ENCODE data around the gene PTBP1. TPM values are rescaled to one million over a fixed set of nuclear protein-coding genes. Genes with fewer than 3 reads are reported as not detected.

Gene PTBP1
- total and polyA plus RNA-seq, 2 donors (not counting 3 experiments of a cell fraction or from before 2014, with no cell fraction given): 382 to 623 TPM

GRCh38 chr19:752652-753517 lies 44.4 kb upstream of the PTBP1 start:
- H3K79me2 ChIP-seq (ENCODE audit: control insufficient read depth, insufficient read depth, low read length): no peaks in the 10 kb centered on the region
- FAIRE-seq (no peak), DNase-seq (ENCODE audit: low read depth, low spot score) (no peak)
- CTCF ChIA-PET: interaction anchor here (0.7 to 1.3 kb wide), 2 partner anchors 17 to 19 kb away, joined by 3 read pairs; no protein-coding TSS in a partner anchor
- POLR2A ChIA-PET: interaction anchor here (0.7 kb wide), 1 partner anchor 13 kb away, joined by 6 read pairs; no protein-coding TSS in a partner anchor
- no peak overlapping the region for H3K27ac ChIP-seq (ENCODE audit: insufficient read depth, low read depth, low read length)
- H3K4me3 ChIP-seq (replicated peaks in 1 of 3; ENCODE audit: insufficient read depth in 1 of 3, low read depth in 1 of 3, low read length in 3 of 3): no peak overlapping the region
- no peaks in the 10 kb centered on the region for H3K9me1 ChIP-seq (replicated peaks; ENCODE audit: control insufficient read depth, extremely low read depth, insufficient read depth, low read length)
- intact Hi-C loops (cut with micrococcal nuclease): no loop called here
- no peaks in the 10 kb centered on the region for H3K4me1 ChIP-seq (ENCODE audit: control insufficient read depth, extremely low read depth, insufficient read depth, low read length)
- no peaks in the 10 kb centered on the region for H3K27me3 ChIP-seq (ENCODE audit: control insufficient read depth in 2 of 2, insufficient read depth in 2 of 2, low read length in 2 of 2)
- no peak overlapping the region for H3K4me2 ChIP-seq (ENCODE audit: insufficient read depth, low read length)
- BruUV-seq (replicated peaks): no TSS peak
- H4K20me1 ChIP-seq (replicated peaks; ENCODE audit: control insufficient read depth, extremely low read depth, insufficient read depth, low read length): no peaks in the 10 kb centered on the region
- H3K9ac ChIP-seq (replicated peaks; ENCODE audit: extremely low read depth, insufficient read depth, low read length): no peak overlapping the region
- no peaks in the 10 kb centered on the region for H3K36me3 ChIP-seq (ENCODE audit: control insufficient read depth in 2 of 2, extremely low read depth in 1 of 2, insufficient read depth in 2 of 2, low read length in 2 of 2)
- dilution Hi-C loops (cut with MboI; ENCODE audit: extremely low pct_ligation_motif_present, low sequenced_read_pairs): no loop called here
- H2AFZ ChIP-seq (ENCODE audit: low read depth, low read length): no peak overlapping the region
- no peak for TF ChIP-seq CTCF (IDR thresholded peaks at IDR 0.05; ENCODE audit: extremely low read depth in 1 of 2, insufficient read depth in 1 of 2, low read depth in 1 of 2, low read length in 2 of 2)
- H3K9me3 ChIP-seq (replicated peaks; ENCODE audit: control insufficient read depth, insufficient read depth, low read length): no peaks in the 10 kb centered on the region

DNA sequence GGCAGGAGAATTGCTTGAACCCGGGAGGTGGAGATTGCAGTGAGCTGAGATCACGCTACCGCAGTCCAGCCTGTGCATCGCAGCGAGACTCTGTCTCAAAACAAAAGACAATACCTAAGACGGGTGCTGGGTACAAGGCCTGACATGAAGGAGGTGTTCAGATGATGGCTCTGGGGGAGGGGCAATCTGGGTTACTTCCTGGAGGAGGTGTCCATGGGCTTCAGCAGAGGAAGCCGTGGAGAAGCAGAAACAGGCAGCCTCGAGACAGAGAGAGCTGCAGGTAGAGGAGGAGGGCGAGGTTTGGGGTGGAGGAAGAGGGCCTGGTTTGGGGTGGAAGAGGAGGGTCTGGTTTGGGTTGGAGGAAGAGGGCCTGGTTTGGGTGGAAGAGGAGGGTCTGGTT lies 42.7 kb upstream of the PTBP1 start:
- no peak overlapping the region for H3K4me3 ChIP-seq (replicated peaks in 1 of 3; ENCODE audit: insufficient read depth in 1 of 3, low read depth in 1 of 3, low read length in 3 of 3)
- no peak overlapping the region for H3K9ac ChIP-seq (replicated peaks; ENCODE audit: extremely low read depth, insufficient read depth, low read length)
- H3K4me2 ChIP-seq (ENCODE audit: insufficient read depth, low read length): no peak overlapping the region
- DNase-seq (ENCODE audit: low read depth, low spot score) (no peak), FAIRE-seq (no peak)
- POLR2A ChIA-PET: no interaction called here
- H3K9me1 ChIP-seq (replicated peaks; ENCODE audit: control insufficient read depth, extremely low read depth, insufficient read depth, low read length): no peaks in the 10 kb centered on the region
- H3K4me1 ChIP-seq (ENCODE audit: control insufficient read depth, extremely low read depth, insufficient read depth, low read length): no peaks in the 10 kb centered on the region
- H3K9me3 ChIP-seq (replicated peaks; ENCODE audit: control insufficient read depth, insufficient read depth, low read length): no peaks in the 10 kb centered on the region
- intact Hi-C loops (cut with micrococcal nuclease): no loop called here
- no peaks in the 10 kb centered on the region for H3K27me3 ChIP-seq (ENCODE audit: control insufficient read depth in 2 of 2, insufficient read depth in 2 of 2, low read length in 2 of 2)
- H3K36me3 ChIP-seq (ENCODE audit: control insufficient read depth in 2 of 2, extremely low read depth in 1 of 2, insufficient read depth in 2 of 2, low read length in 2 of 2): no peaks in the 10 kb centered on the region
- dilution Hi-C loops (cut with MboI; ENCODE audit: extremely low pct_ligation_motif_present, low sequenced_read_pairs): no loop called here
- CTCF ChIA-PET: no interaction called here
- no peak for TF ChIP-seq FOS (IDR thresholded peaks at IDR 0.05; ENCODE audit: borderline replicate concordance, insufficient read depth, low read length)
- no peak for TF ChIP-seq GATA2 (IDR thresholded peaks at IDR 0.05; ENCODE audit: insufficient read depth, insufficient read length, low read depth, low read length)
- no peak for TF ChIP-seq MYC (IDR thresholded peaks at IDR 0.05; ENCODE audit: low read depth, low read length)
- TF ChIP-seq POLR2AphosphoS5 (IDR thresholded peaks at IDR 0.05; ENCODE audit: insufficient read depth, low read depth, low read length): no peak
- TF ChIP-seq CTCF (IDR thresholded peaks at IDR 0.05; ENCODE audit: extremely low read depth in 1 of 2, insufficient read depth in 1 of 2, low read depth in 1 of 2, low read length in 2 of 2): no peak
- no peak for TF ChIP-seq EZH2 (IDR thresholded peaks at IDR 0.05; ENCODE audit: borderline replicate concordance, low read depth, low read length, severe bottlenecking)
- no peak for TF ChIP-seq JUN (IDR thresholded peaks at IDR 0.05; ENCODE audit: borderline replicate concordance, insufficient read depth, insufficient read length, low read depth)
- TF ChIP-seq, protein P1, sequence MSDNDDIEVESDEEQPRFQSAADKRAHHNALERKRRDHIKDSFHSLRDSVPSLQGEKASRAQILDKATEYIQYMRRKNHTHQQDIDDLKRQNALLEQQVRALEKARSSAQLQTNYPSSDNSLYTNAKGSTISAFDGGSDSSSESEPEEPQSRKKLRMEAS (IDR thresholded peaks at IDR 0.05; ENCODE audit: insufficient read depth, insufficient read length): no peak
- TF ChIP-seq POLR2A (IDR thresholded peaks at IDR 0.05; ENCODE audit: low read depth, low read length): no peak
- H2AFZ ChIP-seq (ENCODE audit: low read depth, low read length): no peak overlapping the region
- H4K20me1 ChIP-seq (replicated peaks; ENCODE audit: control insufficient read depth, extremely low read depth, insufficient read depth, low read length): no peaks in the 10 kb centered on the region
- no peaks in the 10 kb centered on the region for H3K79me2 ChIP-seq (ENCODE audit: control insufficient read depth, insufficient read depth, low read length)
- no TSS peak for BruUV-seq (replicated peaks)
- no peak overlapping the region for H3K27ac ChIP-seq (ENCODE audit: insufficient read depth, low read depth, low read length)

All from endothelial cell of umbilical vein (primary cell).